ENCODE measurements around the gene CNTD1.
A peak's percentile ranks its signal among the peaks of the same experiment; 100 is the strongest.

The CNTD1 gene

DNA sequence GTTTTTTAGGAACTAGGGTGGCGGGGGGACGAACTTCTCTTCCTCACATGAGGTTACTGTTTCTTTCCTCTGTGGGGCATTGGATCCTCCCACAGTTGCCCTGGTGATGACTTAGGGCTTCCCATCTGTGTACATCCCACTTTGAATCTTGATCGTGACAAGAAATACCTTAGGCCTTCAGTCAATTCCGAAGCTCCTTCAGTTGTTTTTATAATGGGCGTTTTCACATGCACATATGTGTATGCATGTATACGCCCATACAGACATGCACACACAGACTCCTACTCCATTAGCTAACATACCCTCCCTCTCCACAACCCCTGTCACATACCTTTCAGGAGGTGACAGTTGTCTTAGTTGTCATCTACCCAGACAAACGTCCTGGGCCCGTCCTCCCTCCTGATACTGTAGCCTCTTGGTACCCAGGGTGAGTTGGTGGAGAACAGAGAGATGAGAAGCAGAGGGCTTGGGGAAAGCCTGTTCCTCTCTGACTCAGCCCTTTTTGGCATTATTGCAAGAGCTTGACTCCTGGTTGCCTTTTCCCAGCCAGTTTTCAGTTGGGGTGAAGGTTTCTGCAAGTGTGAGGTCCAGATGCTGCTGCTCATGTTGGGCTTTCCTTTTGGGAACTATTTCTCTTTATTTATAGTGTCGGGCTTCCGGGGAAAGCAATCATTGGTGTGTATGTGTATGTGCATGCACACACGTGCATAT lies 43.5 kb downstream of the CNTD1 start:
- no peak overlapping the region for H3K4me3 ChIP-seq (ENCODE audit: low read depth, low read length)
- no peak for DNase-seq (ENCODE audit: low read depth)
- TF ChIP-seq, protein P1, sequence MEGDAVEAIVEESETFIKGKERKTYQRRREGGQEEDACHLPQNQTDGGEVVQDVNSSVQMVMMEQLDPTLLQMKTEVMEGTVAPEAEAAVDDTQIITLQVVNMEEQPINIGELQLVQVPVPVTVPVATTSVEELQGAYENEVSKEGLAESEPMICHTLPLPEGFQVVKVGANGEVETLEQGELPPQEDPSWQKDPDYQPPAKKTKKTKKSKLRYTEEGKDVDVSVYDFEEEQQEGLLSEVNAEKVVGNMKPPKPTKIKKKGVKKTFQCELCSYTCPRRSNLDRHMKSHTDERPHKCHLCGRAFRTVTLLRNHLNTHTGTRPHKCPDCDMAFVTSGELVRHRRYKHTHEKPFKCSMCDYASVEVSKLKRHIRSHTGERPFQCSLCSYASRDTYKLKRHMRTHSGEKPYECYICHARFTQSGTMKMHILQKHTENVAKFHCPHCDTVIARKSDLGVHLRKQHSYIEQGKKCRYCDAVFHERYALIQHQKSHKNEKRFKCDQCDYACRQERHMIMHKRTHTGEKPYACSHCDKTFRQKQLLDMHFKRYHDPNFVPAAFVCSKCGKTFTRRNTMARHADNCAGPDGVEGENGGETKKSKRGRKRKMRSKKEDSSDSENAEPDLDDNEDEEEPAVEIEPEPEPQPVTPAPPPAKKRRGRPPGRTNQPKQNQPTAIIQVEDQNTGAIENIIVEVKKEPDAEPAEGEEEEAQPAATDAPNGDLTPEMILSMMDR (IDR thresholded peaks at IDR 0.05; ENCODE audit: low read depth, low read length, missing control alignments) = no peak

DNA sequence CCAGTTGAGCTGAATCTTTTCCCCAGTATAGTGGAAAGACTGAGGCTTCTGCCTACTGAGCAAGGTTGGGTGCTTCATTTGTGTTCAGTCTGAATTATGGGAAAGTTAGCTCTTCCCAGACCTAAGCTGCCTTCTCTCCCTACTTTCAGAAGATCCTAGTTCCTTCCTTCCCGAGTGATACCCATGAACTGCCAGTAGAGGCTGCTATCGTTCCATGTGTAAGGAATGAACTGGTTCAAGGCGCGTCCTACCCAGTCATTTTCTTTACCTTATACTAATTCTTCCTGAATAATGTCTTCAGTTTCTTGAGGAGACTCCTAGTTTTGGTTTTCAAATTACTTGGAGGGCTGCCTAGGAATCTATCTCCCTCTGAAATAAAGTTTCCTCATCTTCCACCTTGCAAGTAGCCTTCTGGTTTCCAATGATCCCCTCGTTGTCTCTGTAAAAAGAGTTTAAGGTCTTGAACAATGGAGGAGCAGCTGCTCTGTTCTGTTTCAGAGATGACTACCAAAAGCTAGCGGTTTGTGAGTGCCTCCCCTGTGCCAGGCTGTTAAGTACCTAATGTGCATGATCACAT lies 44.8 kb downstream of the CNTD1 start:
- no peak for DNase-seq (ENCODE audit: low read depth)
- TF ChIP-seq, protein P1 (IDR thresholded peaks at IDR 0.05; ENCODE audit: low read depth, low read length, missing control alignments) = peak; percentile 82
- H3K4me3 ChIP-seq (ENCODE audit: low read depth, low read length) = no peak overlapping the region

GRCh38 chr17:42844271-42844670 lies 45.6 kb downstream of the CNTD1 start, which contains the start of gene AOC2:
Gene AOC2 (plus strand): TSS chr17:42844580. CDS start chr17:42844627, 47 bp downstream.
- DNase-seq (ENCODE audit: low read depth) = no peak
- TF ChIP-seq, protein P1 (IDR thresholded peaks at IDR 0.05; ENCODE audit: low read depth, low read length, missing control alignments) = no peak
- H3K4me3 ChIP-seq (ENCODE audit: low read depth, low read length) = no peak within 1 kb of the TSS

DNA sequence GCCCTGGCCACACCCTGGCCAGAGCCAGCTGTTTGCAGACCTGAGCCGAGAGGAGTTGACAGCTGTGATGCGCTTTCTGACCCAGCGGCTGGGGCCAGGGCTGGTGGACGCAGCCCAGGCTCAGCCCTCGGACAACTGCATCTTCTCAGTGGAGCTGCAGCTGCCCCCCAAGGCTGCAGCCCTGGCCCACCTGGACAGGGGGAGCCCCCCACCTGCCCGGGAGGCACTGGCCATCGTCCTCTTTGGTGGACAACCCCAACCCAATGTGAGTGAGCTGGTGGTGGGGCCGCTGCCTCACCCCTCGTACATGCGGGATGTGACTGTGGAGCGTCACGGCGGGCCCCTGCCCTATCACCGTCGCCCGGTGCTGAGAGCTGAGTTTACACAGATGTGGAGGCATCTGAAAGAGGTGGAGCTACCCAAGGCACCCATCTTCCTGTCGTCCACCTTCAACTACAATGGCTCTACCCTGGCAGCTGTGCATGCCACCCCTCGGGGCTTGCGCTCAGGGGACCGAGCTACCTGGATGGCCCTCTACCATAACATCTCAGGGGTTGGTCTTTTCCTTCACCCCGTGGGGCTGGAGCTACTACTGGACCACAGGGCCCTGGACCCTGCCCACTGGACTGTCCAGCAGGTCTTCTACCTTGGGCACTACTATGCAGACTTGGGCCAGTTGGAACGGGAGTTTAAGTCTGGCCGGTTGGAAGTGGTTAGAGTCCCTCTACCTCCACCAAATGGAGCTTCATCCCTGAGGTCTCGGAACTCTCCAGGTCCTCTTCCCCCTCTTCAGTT lies 46.3 kb downstream of the CNTD1 start:
- TF ChIP-seq, protein P1 (IDR thresholded peaks at IDR 0.05; ENCODE audit: low read depth, low read length, missing control alignments) = no peak
- DNase-seq (ENCODE audit: low read depth) = no peak
- H3K4me3 ChIP-seq (ENCODE audit: low read depth, low read length) = no peak overlapping the region

DNA sequence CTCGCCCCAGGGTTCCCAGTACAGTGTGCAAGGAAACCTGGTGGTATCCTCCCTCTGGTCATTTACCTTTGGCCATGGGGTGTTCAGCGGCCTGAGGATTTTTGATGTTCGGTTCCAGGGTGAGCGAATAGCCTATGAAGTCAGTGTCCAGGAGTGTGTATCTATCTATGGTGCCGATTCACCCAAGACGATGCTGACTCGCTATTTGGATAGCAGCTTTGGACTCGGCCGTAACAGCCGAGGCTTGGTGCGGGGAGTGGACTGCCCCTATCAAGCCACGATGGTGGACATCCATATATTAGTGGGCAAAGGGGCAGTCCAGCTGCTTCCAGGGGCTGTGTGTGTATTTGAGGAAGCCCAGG lies 46.9 kb downstream of the CNTD1 start:
- TF ChIP-seq, protein P1 (IDR thresholded peaks at IDR 0.05; ENCODE audit: low read depth, low read length, missing control alignments) = no peak
- no peak overlapping the region for H3K4me3 ChIP-seq (ENCODE audit: low read depth, low read length)
- no peak for DNase-seq (ENCODE audit: low read depth)

DNA sequence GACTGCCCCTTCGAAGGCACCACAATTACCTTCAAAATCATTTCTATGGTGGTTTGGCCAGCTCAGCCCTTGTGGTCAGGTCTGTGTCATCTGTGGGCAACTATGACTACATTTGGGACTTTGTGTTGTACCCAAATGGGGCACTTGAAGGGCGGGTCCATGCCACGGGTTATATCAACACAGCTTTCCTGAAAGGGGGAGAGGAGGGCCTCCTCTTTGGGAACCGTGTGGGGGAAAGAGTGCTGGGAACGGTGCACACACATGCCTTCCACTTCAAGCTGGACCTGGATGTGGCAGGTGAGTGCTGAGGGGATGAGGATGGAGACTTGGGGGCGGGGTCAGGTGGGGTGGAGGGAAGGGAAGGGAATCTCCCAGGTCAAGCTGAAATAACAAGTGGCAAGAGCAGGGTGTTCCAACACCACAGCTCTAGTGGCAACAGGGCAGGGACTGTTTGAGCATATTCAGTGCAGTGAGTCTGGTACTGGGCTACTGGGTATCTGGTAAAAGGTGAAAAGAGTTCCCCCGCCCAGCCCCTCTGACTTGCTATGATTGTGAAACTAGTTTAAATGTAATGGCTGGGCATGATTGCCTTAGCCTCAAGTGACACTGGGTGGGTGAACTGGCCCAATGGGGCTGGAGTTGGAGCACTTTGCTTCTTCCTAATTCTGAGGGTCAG lies 47.4 kb downstream of the CNTD1 start:
- TF ChIP-seq, protein P1 (IDR thresholded peaks at IDR 0.05; ENCODE audit: low read depth, low read length, missing control alignments) = no peak
- no peak for DNase-seq (ENCODE audit: low read depth)
- no peak overlapping the region for H3K4me3 ChIP-seq (ENCODE audit: low read depth, low read length)
